ENCODE results near the gene NAP1L1. TPM values are rescaled to one million over a fixed set of nuclear protein-coding genes. Genes with fewer than 3 reads are reported as not detected.

The NAP1L1 gene
- total and polyA plus RNA-seq, 10 donors = 353 to 533 (median 404) TPM

GRCh38 chr12:76018672-76019071 lies 65.8 kb downstream of the NAP1L1 start:
- no peak for TF ChIP-seq POLR2A (IDR thresholded peaks at IDR 0.05)
- TF ChIP-seq POLR2AphosphoS5 (IDR thresholded peaks at IDR 0.05) = no peak
- TF ChIP-seq, protein P1, sequence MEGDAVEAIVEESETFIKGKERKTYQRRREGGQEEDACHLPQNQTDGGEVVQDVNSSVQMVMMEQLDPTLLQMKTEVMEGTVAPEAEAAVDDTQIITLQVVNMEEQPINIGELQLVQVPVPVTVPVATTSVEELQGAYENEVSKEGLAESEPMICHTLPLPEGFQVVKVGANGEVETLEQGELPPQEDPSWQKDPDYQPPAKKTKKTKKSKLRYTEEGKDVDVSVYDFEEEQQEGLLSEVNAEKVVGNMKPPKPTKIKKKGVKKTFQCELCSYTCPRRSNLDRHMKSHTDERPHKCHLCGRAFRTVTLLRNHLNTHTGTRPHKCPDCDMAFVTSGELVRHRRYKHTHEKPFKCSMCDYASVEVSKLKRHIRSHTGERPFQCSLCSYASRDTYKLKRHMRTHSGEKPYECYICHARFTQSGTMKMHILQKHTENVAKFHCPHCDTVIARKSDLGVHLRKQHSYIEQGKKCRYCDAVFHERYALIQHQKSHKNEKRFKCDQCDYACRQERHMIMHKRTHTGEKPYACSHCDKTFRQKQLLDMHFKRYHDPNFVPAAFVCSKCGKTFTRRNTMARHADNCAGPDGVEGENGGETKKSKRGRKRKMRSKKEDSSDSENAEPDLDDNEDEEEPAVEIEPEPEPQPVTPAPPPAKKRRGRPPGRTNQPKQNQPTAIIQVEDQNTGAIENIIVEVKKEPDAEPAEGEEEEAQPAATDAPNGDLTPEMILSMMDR (IDR thresholded peaks at IDR 0.05 in 8 of 11, conservative IDR thresholded peaks at IDR 0.05 in 3 of 11) = no peak
- Histone ChIP-seq H3K4me3 (no peak overlapping the region), H3K27ac (peak overlapping the region in 4 of 8 donors; percentile 14 to 47 (median 22)), H3K36me3 (no peaks in the 10 kb centered on the region), H3K9me3 (no peaks in the 10 kb centered on the region), H3K27me3 (replicated peaks in 1 of 7) (no peaks in the 10 kb centered on the region), H3K4me1 (peaks cover 0 to 32% (median 18%) of the 10 kb centered on the region in 6 donors)
- WGBS, 5 donors = 86 to 94% (median 89%) methylated on average over 1 of the region's 1 CpG
- no peak for DNase-seq
- intact Hi-C loops (cut with DNase I; ENCODE audit: low total_unique reads) = no loop called here

DNA sequence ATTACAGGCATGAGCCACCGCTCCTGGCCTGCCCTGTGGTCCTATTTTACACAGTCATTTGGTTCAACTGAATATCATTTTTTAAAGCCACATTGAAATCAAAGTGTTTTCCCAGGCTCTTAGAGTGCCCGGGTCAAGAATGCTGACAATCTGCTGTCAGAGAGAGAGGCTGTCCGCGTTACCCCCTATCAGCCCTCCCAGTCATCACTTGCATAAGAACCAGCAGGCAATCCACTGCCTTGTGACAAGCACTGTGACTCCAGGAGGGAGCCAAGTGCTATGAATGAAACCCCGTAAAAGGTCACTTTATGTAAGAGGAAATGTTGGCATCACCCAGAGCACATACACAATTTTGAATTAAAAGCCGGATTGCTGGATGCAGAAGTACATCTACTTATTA lies 66.4 kb downstream of the NAP1L1 start:
- 57 to 81% (median 70%) methylated on average over 6 of the region's 6 CpGs for WGBS, 5 donors
- Histone ChIP-seq H3K27me3 (replicated peaks in 1 of 7) (no peaks in the 10 kb centered on the region), H3K4me1 (peaks cover 0 to 32% (median 18%) of the 10 kb centered on the region in 6 donors), H3K9me3 (no peaks in the 10 kb centered on the region), H3K4me3 (no peak overlapping the region), H3K36me3 (no peaks in the 10 kb centered on the region), H3K27ac (peak overlapping the region in 5 of 8 donors; percentile 7 to 47 (median 16))
- intact Hi-C loops (cut with DNase I; ENCODE audit: low total_unique reads) = no loop called here
- peak in 1 of 3 donors; percentile 58 for TF ChIP-seq POLR2AphosphoS5 (IDR thresholded peaks at IDR 0.05)
- TF ChIP-seq, protein P1 (IDR thresholded peaks at IDR 0.05 in 8 of 11, conservative IDR thresholded peaks at IDR 0.05 in 3 of 11) = no peak
- no peak for DNase-seq

- Histone ChIP-seq H3K4me3 (no peak overlapping the region), H3K4me1 (peaks cover 0 to 11% (median 0%) of the 10 kb centered on the region in 6 donors), H3K27me3 (replicated peaks in 1 of 7) (no peaks in the 10 kb centered on the region), H3K36me3 (no peaks in the 10 kb centered on the region), H3K9me3 (no peaks in the 10 kb centered on the region), H3K27ac (no peak overlapping the region)
- intact Hi-C loops (cut with DNase I; ENCODE audit: low total_unique reads) = no loop called here
- WGBS, 5 donors = 82 to 89% (median 86%) methylated on average over 8 of the region's 8 CpGs
- TF ChIP-seq POLR2A (IDR thresholded peaks at IDR 0.05) (no peak), POLR2AphosphoS5 (IDR thresholded peaks at IDR 0.05) (no peak)
- TF ChIP-seq, protein P1 (IDR thresholded peaks at IDR 0.05 in 8 of 11, conservative IDR thresholded peaks at IDR 0.05 in 3 of 11) = no peak
- DNase-seq = no peak
Observed at GRCh38 chr12:76014007-76014406, 70.5 kb downstream of the NAP1L1 start.

DNA sequence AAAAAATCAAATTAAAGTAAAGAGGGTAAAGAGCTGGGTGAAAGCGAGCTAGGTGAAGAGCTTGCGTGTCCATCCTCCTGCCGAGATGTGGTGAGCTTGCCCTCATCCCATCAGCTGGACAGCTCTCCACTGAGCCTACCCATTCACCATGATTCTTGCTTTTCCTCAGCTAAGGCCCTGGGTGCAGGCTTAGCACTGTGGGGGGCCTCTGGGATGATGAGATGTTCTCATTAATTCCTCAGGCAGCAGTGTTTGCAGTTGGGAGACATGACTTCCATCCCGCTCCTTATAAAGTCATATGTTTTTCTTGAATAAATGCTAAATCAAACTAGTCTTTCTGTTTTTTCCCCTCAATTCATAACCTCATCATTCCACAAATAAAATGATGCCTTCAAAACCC lies 70.9 kb downstream of the NAP1L1 start:
- WGBS, 5 donors = 93 to 99% (median 96%) methylated on average over 4 of the region's 4 CpGs
- no peak for DNase-seq
- Histone ChIP-seq H3K4me1 (peaks cover 0 to 9% (median 0%) of the 10 kb centered on the region in 6 donors), H3K27me3 (replicated peaks in 1 of 7) (no peaks in the 10 kb centered on the region), H3K9me3 (no peaks in the 10 kb centered on the region), H3K27ac (no peak overlapping the region), H3K36me3 (no peaks in the 10 kb centered on the region), H3K4me3 (no peak overlapping the region)
- intact Hi-C loops (cut with DNase I; ENCODE audit: low total_unique reads) = no loop called here
- TF ChIP-seq, protein P1 (IDR thresholded peaks at IDR 0.05 in 8 of 11, conservative IDR thresholded peaks at IDR 0.05 in 3 of 11) = no peak
- no peak for TF ChIP-seq POLR2A (IDR thresholded peaks at IDR 0.05)
- no peak for TF ChIP-seq POLR2AphosphoS5 (IDR thresholded peaks at IDR 0.05)
